HL-60 (cell line): ENCODE results near the gene RANBP9.

ENCODE experiments used
- DNase-seq, 2 experiments: peaks; one replicate each; pipeline ENCODE4 v3.0.0-alpha.2; 2010 to 2020; ENCODE audit warnings: low read depth in 1 of 2, low spot score in 1 of 2
- H3K27ac ChIP-seq: fragments of 250-450 bp; sonication (Bioruptor Pico); replicated peaks from 2 replicates; pipeline ENCODE4 v1.5.1; 2020; ENCODE audit warnings: mild to moderate bottlenecking, moderate library complexity
- H3K27me3 ChIP-seq: fragments of 250-450 bp; sonication (Bioruptor Pico); 2 replicates; pipeline ENCODE4 v1.5.1; 2021; ENCODE audit warnings: mild to moderate bottlenecking, moderate library complexity; ENCODE audit not compliant: insufficient read depth, poor library complexity, severe bottlenecking
- H3K4me3 ChIP-seq: replicated peaks from 2 replicates; pipeline ENCODE4 v1.5.1; 2011; ENCODE audit warnings: mild to moderate bottlenecking, control low read depth, low read length; ENCODE audit not compliant: insufficient read depth
- GABPA ChIP-seq: IDR thresholded peaks from 2 replicates; pipeline ENCODE4 v1.6.1; 2012; ENCODE audit warnings: low read depth
- POLR2AphosphoS5 ChIP-seq: IDR thresholded peaks from 2 replicates; pipeline ENCODE4 v1.6.1; 2012; ENCODE audit warnings: low read depth
- SPI1 ChIP-seq: IDR thresholded peaks from 2 replicates; pipeline ENCODE4 v1.6.1; 2012; ENCODE audit warnings: low read depth, mild to moderate bottlenecking, borderline replicate concordance
- TF ChIP-seq, protein P1 (sequence below): IDR thresholded peaks from one replicate; pipeline ENCODE4 v1.5.1; 2011; ENCODE audit warnings: low read length, control low read depth, inconsistent platforms; ENCODE audit not compliant: insufficient read depth
- TF ChIP-seq, protein P2 (sequence below): IDR thresholded peaks from 2 replicates; pipeline ENCODE4 v1.6.1; 2012; ENCODE audit warnings: low read depth; ENCODE audit not compliant: insufficient replicate concordance

RANBP9 gene

DNA sequence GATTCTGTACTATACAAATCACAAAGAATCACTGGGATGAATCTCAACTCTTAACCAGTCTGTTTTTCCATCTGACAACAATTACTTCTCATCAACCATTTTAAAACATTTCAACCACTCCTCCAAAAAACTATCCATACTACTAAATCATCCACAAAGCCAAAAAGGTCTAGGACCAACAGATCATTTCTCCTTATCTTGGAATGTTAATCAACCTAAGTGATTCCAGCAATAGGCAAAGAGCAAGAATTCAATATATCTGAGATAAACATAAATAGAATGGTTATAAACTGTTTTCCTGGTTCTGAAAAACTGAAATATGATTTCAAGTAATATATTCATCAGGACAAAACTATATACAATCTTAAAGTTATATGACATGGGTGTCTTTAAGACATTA, 28.6 kb downstream of the RANBP9 start:
- Histone ChIP-seq H3K4me3 (no peak overlapping the region), H3K27me3 (no peaks in the 10 kb centered on the region), H3K27ac (no peak overlapping the region)
- DNase-seq, result no peak
- TF ChIP-seq POLR2AphosphoS5, result no peak

DNA sequence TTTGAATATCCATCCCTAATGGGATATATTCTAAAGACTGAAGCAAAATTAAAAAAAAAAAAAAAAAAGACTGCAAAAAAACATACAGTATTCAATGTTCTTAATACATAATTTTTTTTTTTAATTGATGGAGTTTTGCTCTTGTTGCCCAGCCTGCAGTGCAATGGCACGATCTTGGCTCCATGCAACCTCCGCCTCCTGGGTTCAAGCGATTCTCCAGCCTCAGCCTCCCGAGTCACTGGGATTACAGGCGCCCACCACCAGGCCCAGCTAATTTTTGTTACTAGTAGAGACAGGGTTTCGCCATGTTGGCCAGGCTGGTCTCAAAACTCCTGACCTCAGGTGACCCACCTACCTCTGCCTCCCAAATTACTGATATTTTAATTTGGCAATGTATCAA, 29.3 kb downstream of the RANBP9 start:
- no peak for DNase-seq
- no peak for TF ChIP-seq POLR2AphosphoS5
- TF ChIP-seq, protein P1, sequence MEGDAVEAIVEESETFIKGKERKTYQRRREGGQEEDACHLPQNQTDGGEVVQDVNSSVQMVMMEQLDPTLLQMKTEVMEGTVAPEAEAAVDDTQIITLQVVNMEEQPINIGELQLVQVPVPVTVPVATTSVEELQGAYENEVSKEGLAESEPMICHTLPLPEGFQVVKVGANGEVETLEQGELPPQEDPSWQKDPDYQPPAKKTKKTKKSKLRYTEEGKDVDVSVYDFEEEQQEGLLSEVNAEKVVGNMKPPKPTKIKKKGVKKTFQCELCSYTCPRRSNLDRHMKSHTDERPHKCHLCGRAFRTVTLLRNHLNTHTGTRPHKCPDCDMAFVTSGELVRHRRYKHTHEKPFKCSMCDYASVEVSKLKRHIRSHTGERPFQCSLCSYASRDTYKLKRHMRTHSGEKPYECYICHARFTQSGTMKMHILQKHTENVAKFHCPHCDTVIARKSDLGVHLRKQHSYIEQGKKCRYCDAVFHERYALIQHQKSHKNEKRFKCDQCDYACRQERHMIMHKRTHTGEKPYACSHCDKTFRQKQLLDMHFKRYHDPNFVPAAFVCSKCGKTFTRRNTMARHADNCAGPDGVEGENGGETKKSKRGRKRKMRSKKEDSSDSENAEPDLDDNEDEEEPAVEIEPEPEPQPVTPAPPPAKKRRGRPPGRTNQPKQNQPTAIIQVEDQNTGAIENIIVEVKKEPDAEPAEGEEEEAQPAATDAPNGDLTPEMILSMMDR, result no peak
- TF ChIP-seq, protein P2, sequence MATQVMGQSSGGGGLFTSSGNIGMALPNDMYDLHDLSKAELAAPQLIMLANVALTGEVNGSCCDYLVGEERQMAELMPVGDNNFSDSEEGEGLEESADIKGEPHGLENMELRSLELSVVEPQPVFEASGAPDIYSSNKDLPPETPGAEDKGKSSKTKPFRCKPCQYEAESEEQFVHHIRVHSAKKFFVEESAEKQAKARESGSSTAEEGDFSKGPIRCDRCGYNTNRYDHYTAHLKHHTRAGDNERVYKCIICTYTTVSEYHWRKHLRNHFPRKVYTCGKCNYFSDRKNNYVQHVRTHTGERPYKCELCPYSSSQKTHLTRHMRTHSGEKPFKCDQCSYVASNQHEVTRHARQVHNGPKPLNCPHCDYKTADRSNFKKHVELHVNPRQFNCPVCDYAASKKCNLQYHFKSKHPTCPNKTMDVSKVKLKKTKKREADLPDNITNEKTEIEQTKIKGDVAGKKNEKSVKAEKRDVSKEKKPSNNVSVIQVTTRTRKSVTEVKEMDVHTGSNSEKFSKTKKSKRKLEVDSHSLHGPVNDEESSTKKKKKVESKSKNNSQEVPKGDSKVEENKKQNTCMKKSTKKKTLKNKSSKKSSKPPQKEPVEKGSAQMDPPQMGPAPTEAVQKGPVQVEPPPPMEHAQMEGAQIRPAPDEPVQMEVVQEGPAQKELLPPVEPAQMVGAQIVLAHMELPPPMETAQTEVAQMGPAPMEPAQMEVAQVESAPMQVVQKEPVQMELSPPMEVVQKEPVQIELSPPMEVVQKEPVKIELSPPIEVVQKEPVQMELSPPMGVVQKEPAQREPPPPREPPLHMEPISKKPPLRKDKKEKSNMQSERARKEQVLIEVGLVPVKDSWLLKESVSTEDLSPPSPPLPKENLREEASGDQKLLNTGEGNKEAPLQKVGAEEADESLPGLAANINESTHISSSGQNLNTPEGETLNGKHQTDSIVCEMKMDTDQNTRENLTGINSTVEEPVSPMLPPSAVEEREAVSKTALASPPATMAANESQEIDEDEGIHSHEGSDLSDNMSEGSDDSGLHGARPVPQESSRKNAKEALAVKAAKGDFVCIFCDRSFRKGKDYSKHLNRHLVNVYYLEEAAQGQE, result no peak
- TF ChIP-seq GABPA, result no peak
- no peak for TF ChIP-seq SPI1
- Histone ChIP-seq H3K27me3 (no peaks in the 10 kb centered on the region), H3K27ac (no peak overlapping the region), H3K4me3 (no peak overlapping the region)

DNA sequence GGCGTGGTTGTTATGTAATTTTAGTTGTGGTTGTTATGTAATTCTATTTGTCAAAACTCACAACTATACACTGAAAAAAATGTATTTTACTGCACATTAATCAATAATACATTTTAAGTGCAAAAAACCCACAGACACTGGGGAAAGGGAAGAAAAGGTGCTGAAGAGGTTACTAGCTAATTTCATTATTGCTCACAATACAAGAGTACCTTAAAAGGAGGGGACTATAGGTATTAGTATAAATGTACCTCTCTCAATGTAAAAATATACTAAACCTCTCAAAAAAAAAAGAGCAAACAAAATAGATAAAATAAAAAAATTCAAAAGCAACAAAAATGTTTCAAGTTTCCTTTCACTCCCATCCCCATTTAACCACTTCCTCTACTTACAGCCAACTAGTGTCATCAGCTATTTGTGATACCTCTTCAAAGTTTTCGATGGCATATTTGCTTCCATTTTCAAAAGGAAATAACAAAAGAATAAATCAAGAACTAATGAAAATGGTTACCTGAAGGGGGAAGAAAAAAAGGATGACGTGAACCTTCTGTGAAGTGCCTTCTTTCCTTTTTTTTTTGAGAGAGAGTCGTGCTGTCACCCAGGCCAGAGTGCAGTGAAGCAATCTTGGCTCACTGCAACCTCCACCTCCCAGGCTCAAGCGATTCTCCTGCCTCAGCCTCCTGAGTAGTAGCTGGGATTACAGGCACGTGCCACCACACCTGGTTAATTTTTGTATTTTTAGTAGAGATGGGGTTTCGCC, 30.2 kb downstream of the RANBP9 start:
- DNase-seq, result peak in 1 of 2 experiments; percentile 13
- no peak overlapping the region for H3K4me3 ChIP-seq
- no peak overlapping the region for H3K27ac ChIP-seq
- H3K27me3 ChIP-seq, result no peaks in the 10 kb centered on the region
- TF ChIP-seq SPI1, result peak; percentile 73
- no peak for TF ChIP-seq GABPA

DNA sequence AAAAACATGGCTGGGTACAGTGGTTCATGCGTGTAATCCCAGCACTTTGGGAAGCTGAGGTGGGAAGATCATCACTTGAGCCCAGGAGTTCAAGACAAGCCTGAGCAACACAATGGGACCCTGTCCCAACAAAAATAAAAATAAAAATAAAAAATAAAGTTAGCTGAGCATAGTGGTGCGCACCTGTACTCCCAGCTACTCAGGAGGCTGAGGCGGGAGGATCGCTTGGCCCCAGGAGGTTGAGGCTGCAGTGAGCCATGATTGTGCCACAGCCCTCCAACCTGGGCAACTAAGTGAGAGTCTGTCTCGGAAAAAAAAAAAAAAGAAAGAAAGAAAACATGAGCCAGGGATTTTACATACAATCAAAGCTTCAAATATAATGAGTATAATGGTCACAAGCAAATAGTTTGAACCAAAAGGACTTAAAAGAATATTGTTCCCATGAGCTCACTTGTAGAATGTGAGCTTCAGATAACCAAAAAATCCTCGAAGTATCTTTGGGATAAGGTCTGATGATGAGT, 31.1 kb downstream of the RANBP9 start:
- TF ChIP-seq POLR2AphosphoS5 (no peak), GABPA (no peak), SPI1 (no peak)
- TF ChIP-seq, protein P2, result no peak
- TF ChIP-seq, protein P1, result no peak
- no peak for DNase-seq
- H3K27me3 ChIP-seq, result no peaks in the 10 kb centered on the region
- H3K27ac ChIP-seq, result no peak overlapping the region
- H3K4me3 ChIP-seq, result no peak overlapping the region
